HepG2 (cell line): Measurements from ENCODE around the gene UBL7. TPM values are rescaled to one million over a fixed set of nuclear protein-coding genes. Genes with fewer than 3 reads are reported as not detected.

ENCODE experiments used
- AHR ChIP-seq: IDR thresholded peaks from 2 replicates; pipeline ENCODE4 v1.6.1; 2018; ENCODE audit warnings: missing genetic modification reagents, missing compliant biosample characterization
- AKAP8 ChIP-seq: sonication (generic); formaldehyde crosslinking; IDR thresholded peaks from 2 replicates; pipeline ENCODE4 v1.5.1; 2020; ENCODE audit warnings: mild to moderate bottlenecking, missing genetic modification reagents
- CHD2 ChIP-seq: IDR thresholded peaks from 2 replicates; pipeline ENCODE4 v1.6.1; 2011; ENCODE audit warnings: low read depth, low read length, improper control_type of control experiment
- EP300 ChIP-seq, 3 experiments: sonication (generic) in 1 of 3; formaldehyde crosslinking in 1 of 3; IDR thresholded peaks; 2 replicates each; pipeline versions ENCODE4 v1.5.1 to v1.6.1; 2011 to 2020; ENCODE audit warnings: low read depth in 2 of 3, low read length in 2 of 3, borderline replicate concordance in 1 of 3, improper control_type of control experiment in 1 of 3, mild to moderate bottlenecking in 1 of 3, missing genetic modification reagents in 1 of 3, moderate library complexity in 1 of 3
- GZF1 ChIP-seq: sonication (generic); formaldehyde crosslinking; IDR thresholded peaks from 2 replicates; pipeline ENCODE4 v1.5.1; 2020; ENCODE audit warnings: mild to moderate bottlenecking, missing genetic modification reagents
- HOXA5 ChIP-seq: sonication (generic); formaldehyde crosslinking; IDR thresholded peaks from 2 replicates; pipeline ENCODE4 v1.4.0; 2020; ENCODE audit warnings: missing genetic modification reagents
- MEF2D ChIP-seq: sonication (generic); formaldehyde crosslinking; IDR thresholded peaks from 2 replicates; pipeline ENCODE4 v1.5.1; 2020; ENCODE audit warnings: mild to moderate bottlenecking, missing genetic modification reagents
- NAIF1 ChIP-seq: sonication (generic); formaldehyde crosslinking; IDR thresholded peaks from 2 replicates; pipeline ENCODE4 v1.5.0; 2020; ENCODE audit warnings: mild to moderate bottlenecking, missing genetic modification reagents, borderline replicate concordance
- PHF21A ChIP-seq: sonication (generic); formaldehyde crosslinking; IDR thresholded peaks from 2 replicates; pipeline ENCODE4 v1.5.0; 2020; ENCODE audit warnings: mild to moderate bottlenecking, missing genetic modification reagents
- RARA ChIP-seq: IDR thresholded peaks from 2 replicates; pipeline ENCODE4 v1.6.1; 2016; ENCODE audit warnings: missing genetic modification reagents, missing compliant biosample characterization
- THRA ChIP-seq: sonication (generic); formaldehyde crosslinking; IDR thresholded peaks from 2 replicates; pipeline ENCODE4 v1.4.0; 2020; ENCODE audit warnings: missing genetic modification reagents, borderline replicate concordance
- ZFAT ChIP-seq: sonication (generic); formaldehyde crosslinking; conservative IDR thresholded peaks from 2 replicates; pipeline ENCODE4 v1.8.1; 2023; ENCODE audit warnings: missing genetic modification reagents, inconsistent platforms
- ZNF124 ChIP-seq: sonication (generic); formaldehyde crosslinking; IDR thresholded peaks from 2 replicates; pipeline ENCODE4 v1.4.0; 2020; ENCODE audit warnings: missing genetic modification reagents
- ZNF407 ChIP-seq: sonication (generic); formaldehyde crosslinking; IDR thresholded peaks from one replicate; pipeline ENCODE4 v1.5.1; 2020; ENCODE audit warnings: mild to moderate bottlenecking, missing genetic modification reagents; ENCODE audit errors: not compliant biosample characterization
- ZNF556 ChIP-seq: sonication (generic); formaldehyde crosslinking; IDR thresholded peaks from 2 replicates; pipeline ENCODE4 v1.4.0; 2020; ENCODE audit warnings: mild to moderate bottlenecking, missing genetic modification reagents, borderline replicate concordance
- ZNF614 ChIP-seq: IDR thresholded peaks from 2 replicates; pipeline ENCODE4 v1.6.1; 2018; ENCODE audit warnings: missing biosample characterization, missing genetic modification reagents, inconsistent platforms, borderline replicate concordance
- ZNF644 ChIP-seq: IDR thresholded peaks from 2 replicates; pipeline ENCODE4 v1.6.1; 2016; ENCODE audit warnings: low read depth
- ZNF660 ChIP-seq: sonication (generic); formaldehyde crosslinking; IDR thresholded peaks from 2 replicates; pipeline ENCODE4 v1.5.1; 2020; ENCODE audit warnings: mild to moderate bottlenecking, low read depth, missing genetic modification reagents, borderline replicate concordance
- ZNF792 ChIP-seq: IDR thresholded peaks from 2 replicates; pipeline ENCODE4 v1.6.1; 2016
- polyA plus RNA-seq, 8 experiments: library from polyadenylated mRNA; depleted of rRNA in 3 of 8; stranded (reverse) in 7 of 8; unstranded in 1 of 8; fragments of >200 nt; fragmentation: Illumina TruSeq in 4 of 8; extraction: Trizol in 4 of 8; gene quantifications; 2 replicates each; pipeline versions ENCODE4 v1.2.1 to v1.2.3, GENCODE V29; 2011 to 2016; ENCODE audit warnings: low read depth in 4 of 8, missing spikeins in 1 of 8, mixed read lengths in 1 of 8; ENCODE audit not compliant: insufficient read depth in 1 of 8
- total RNA-seq, 5 experiments: library from RNA; depleted of rRNA; stranded (reverse); fragments of >200 nt; fragmentation: Illumina TruSeq; extraction: Trizol; gene quantifications; 2 replicates each; pipeline ENCODE4 v1.2.3, GENCODE V29; 2016; ENCODE audit warnings: low read depth in 1 of 5
- TF ChIP-seq, protein P1 (sequence below): sonication (generic); formaldehyde crosslinking; IDR thresholded peaks from 2 replicates; pipeline ENCODE4 v1.5.0; 2020; ENCODE audit warnings: mild to moderate bottlenecking, missing genetic modification reagents, moderate library complexity

Gene UBL7
- total and polyA plus RNA-seq, 2 of the 13 experiments (the other 11 are each of a cell fraction or from before 2014, with no cell fraction given): 55.0 to 63.5 TPM

GRCh38 chr15:74442604-74443003 lies 18.4 kb downstream of the UBL7 start (continued):
- TF ChIP-seq ZNF407 (CRISPR knock-in tag) (no peak), CHD2 (no peak), NAIF1 (CRISPR knock-in tag) (no peak), ZNF614 (CRISPR knock-in tag) (no peak), ZNF792 (no peak), ZNF660 (no peak), MEF2D (0 out of 2 replicates have a peak, but pooled peaks have one; percentile 7), THRA (CRISPR knock-in tag) (peak; percentile 15; the same call in 1 of the 2 replicates), ZFAT (no peak), RARA (peak; percentile 45), EP300 (IDR thresholded peaks at IDR 0.05; ENCODE audit: low read depth in 2 of 2, low read length in 2 of 2) (peak in 1 of 2 experiments; percentile 37; a peak in 1 of 4 replicates), EP300 (CRISPR knock-in tag; IDR thresholded peaks at IDR 0.05; ENCODE audit: borderline replicate concordance) (no peak), ZNF124 (CRISPR knock-in tag) (no peak), GZF1 (CRISPR knock-in tag) (no peak), AKAP8 (CRISPR knock-in tag) (no peak), AHR (no peak), ZNF556 (CRISPR knock-in tag) (no peak), HOXA5 (CRISPR knock-in tag) (no peak), PHF21A (CRISPR knock-in tag) (peak; percentile 6; the same call in 1 of the 2 replicates), ZNF644 (CRISPR knock-in tag) (no peak)
- TF ChIP-seq, protein P1, sequence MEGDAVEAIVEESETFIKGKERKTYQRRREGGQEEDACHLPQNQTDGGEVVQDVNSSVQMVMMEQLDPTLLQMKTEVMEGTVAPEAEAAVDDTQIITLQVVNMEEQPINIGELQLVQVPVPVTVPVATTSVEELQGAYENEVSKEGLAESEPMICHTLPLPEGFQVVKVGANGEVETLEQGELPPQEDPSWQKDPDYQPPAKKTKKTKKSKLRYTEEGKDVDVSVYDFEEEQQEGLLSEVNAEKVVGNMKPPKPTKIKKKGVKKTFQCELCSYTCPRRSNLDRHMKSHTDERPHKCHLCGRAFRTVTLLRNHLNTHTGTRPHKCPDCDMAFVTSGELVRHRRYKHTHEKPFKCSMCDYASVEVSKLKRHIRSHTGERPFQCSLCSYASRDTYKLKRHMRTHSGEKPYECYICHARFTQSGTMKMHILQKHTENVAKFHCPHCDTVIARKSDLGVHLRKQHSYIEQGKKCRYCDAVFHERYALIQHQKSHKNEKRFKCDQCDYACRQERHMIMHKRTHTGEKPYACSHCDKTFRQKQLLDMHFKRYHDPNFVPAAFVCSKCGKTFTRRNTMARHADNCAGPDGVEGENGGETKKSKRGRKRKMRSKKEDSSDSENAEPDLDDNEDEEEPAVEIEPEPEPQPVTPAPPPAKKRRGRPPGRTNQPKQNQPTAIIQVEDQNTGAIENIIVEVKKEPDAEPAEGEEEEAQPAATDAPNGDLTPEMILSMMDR (CRISPR knock-in tag): no peak
